ENCODE data around the gene SDC3.

GRCh38 chr1:30912913-30913652 is 4.5 kb upstream of the SDC3 start:
- TF ChIP-seq NKRF (conservative IDR thresholded peaks at IDR 0.05) (no peak), SPI1 (IDR thresholded peaks at IDR 0.05; ENCODE audit: borderline replicate concordance, insufficient read depth, low read depth, low read length) (no peak), PKNOX1 (IDR thresholded peaks at IDR 0.05) (no peak), CTCF (IDR thresholded peaks at IDR 0.05 in 2 of 3, conservative IDR thresholded peaks at IDR 0.05 in 1 of 3; ENCODE audit: control insufficient read depth in 2 of 3, extremely low read depth in 1 of 3, insufficient read depth in 1 of 3, low read depth in 3 of 3, low read length in 3 of 3) (no peak), RBBP5 (conservative IDR thresholded peaks at IDR 0.05) (no peak), BHLHE40 (IDR thresholded peaks at IDR 0.05; ENCODE audit: borderline replicate concordance in 1 of 2, low read depth in 2 of 2, low read length in 1 of 2) (no peak), ATF3 (IDR thresholded peaks at IDR 0.05; ENCODE audit: borderline replicate concordance, extremely low read depth, low read depth, low read length) (no peak), ZNF274 (IDR thresholded peaks at IDR 0.05; ENCODE audit: insufficient read depth, insufficient read length) (no peak), BMI1 (IDR thresholded peaks at IDR 0.05; ENCODE audit: borderline replicate concordance) (no peak), SUPT20H (IDR thresholded peaks at IDR 0.05; ENCODE audit: borderline replicate concordance, control insufficient read depth, low read depth, low read length) (no peak)
